ENCODE results near the gene PKP4.
"Not testable (repeated sequence)": the region's sequence is repeated elsewhere in the genome, so short reads cannot be mapped to it uniquely, and the experiment has no call there.

The PKP4 gene

DNA sequence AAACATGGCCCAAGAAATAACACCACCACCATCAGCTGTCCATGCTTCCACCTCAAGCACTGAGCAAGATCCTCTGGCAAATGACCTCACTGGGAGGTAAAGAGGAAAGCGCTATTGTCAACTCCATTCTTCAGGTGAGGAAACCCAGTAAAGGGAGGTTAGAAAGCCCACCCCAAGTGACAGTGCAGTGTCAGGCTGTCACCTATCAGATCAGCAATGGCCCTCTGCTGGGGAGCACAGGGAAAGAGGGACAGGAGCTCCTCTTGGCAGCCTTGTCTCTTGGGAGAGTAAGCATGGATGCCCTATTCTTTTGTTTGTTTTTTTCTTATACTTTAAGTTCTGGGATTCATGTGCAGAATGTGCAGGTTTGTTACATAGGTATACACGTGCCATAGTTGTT, 234.1 kb downstream of the PKP4 start:
- no peak for DNase-seq

DNA sequence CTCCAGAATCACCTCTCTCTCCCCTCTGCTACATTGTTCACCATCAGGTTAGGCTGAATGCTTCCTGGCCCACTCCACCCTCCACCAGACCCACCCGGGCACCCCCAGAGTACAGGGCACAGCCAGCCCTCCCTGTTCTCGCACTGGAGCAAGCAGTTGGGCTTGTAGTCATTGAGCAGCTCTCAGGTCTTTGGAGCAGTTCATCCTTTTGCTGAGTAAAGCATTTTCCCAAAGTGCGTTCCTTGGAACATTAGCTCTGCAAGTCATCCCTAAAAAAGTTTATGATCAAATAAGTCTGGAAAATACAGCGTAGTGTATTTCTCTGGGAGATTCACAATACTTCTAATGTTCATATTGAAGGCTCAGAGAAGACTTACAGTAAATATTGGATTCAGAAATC, 234.9 kb downstream of the PKP4 start:
- DNase-seq, result no peak

DNA sequence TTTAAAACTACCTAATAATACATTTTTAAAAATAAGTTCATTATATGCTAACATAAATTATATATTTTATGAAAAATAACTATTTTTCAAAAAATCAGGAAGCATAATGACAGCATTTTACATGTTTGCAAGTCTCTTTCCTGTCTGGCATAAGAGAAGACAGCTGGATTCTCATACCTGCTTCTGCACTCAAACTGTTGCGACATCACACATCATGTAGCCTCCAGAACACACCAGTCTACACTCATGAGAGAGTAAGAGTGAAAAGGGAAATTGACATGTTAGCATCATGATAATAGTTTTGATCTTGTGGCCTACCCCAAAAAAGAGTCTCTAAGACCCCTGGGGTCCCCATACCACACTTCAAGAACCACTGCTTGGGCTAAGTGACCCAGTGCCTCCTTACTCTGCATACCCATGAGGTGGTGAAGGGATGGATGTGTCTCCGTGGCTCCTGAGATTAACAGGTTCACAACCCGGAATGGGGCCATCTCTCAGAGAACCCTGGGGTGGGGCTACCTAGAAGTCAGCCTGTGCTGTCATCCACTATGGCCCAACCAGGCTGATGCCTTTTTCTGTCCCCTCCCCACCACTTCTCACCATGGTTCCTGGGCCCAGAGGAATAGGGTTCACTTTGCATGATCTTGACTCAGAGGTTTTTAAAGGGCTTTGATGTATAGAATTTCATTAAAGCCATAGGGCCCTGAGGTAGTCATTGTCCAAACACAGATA, 235.8 kb downstream of the PKP4 start:
- DNase-seq, result no peak

DNA sequence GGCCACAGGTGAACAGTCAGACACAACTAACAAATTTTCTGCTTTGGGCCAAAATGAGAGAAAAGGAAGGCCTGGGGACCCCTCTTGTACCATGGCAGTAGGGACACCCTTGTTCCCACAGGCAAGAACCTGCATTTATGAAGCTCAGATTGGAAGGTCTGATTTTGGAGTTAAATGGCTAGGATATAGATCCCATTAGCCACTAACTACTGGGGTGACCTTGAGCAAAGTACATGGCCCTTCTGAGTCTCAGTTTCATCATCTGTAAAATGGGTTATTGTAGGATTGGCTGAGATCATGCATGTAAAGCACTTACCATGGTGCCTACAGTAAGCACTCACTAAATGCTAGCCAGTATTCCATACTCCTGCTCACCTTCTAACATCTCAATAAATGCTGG, 236.7 kb downstream of the PKP4 start:
- DNase-seq, result no peak

GRCh38 chr2:158695305-158695704, 238.6 kb downstream of the PKP4 start:
- DNase-seq, result no peak

DNA sequence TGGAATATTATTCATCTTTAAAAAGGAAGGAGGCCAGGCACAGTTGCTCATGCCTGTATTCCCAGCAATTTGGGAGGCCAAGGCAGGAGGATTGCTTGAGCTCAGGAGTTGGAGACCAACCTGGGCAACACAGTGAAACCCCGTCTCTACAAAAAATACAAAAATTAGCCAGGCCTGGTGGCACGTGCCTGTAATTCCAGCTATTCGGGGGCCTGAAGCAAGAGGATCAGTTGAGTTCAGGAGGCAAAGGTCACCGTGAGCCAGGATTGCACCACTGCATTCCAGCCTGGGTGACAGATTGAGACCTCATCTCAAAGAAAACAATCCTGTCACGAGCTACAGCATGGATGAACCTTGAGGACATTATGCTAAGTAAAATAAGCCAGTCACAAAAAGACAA, 239.0 kb downstream of the PKP4 start:
- not testable (repeated sequence) for DNase-seq

DNA sequence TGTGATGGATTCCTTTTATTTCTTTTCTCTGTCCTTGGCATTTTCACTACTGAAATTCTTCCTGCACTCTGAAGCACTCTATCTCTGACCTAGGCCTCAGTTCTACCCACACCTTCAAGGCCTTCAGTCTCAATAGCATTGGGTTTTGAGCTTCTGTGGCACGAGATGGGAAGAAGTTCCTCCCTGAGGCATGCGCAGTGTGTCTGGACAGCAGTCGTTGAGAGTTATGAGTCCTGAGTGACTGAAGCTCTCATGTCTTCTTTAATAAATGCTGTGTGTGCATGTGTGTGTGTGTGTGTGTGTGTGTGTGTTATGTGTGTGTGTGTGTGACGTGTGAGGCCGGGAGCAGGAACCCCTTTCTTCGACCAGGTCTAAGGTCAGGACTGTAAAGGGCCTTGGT, 242.6 kb downstream of the PKP4 start:
- no peak for DNase-seq

DNA sequence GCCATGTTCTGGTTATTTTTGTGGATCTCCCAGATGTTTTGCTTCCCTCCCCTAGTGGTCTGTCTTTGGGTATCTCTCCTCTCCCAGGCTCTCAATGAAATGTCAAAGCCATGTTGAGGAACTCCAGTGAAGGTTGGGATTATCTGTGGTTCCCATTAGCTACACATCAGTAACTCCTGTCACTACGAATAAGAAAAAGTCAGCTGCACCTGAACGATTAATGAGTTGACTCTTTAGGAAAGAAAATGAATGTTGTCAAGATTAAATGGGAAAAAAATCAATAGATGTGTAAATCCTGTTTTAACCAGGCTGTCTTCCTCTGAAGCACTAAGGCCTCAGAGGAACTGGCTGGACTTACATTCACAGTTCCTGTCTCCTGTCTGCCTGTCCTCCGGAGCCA, 244.3 kb downstream of the PKP4 start:
- no peak for DNase-seq

- DNase-seq, result no peak
Observed at GRCh38 chr2:158702740-158703139, 246.0 kb downstream of the PKP4 start.

DNA sequence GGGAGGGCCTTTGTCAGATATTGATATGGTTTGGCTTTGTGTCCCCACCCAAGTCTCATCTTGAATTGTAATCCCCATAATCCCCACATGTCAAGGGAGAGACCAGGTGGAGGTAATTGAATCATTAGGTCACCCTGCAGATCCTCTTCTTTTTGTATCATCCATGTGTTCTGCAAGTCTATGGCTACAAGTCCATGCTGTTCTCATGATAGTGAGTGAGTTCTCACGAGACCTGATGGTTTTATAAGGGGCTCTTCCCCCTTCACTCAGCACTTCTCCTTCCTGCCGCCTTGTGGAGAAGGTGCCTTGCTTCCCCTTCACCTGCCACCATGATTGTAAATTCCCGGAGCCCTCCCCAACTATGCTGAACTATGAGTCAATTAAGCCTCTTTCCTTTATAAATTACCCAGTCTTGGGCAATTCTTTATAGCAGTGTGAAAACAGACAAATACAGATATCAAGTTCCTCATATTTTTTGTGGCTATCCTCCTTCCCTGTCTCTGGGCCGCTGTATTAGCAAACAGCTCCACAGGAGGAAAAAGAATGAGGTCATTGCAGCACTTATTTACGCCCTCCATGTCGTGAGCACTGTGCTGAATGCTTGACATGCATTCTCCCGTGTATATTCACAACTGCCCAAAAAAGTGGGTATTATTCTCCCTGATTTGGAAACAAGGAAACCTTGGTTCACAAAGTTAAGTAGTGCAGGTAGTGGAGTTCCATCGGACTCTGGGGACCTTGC, 248.1 kb downstream of the PKP4 start:
- DNase-seq, result not testable (repeated sequence)

- no peak for DNase-seq
Observed at GRCh38 chr2:158712791-158713522, 256.2 kb downstream of the PKP4 start.

DNA sequence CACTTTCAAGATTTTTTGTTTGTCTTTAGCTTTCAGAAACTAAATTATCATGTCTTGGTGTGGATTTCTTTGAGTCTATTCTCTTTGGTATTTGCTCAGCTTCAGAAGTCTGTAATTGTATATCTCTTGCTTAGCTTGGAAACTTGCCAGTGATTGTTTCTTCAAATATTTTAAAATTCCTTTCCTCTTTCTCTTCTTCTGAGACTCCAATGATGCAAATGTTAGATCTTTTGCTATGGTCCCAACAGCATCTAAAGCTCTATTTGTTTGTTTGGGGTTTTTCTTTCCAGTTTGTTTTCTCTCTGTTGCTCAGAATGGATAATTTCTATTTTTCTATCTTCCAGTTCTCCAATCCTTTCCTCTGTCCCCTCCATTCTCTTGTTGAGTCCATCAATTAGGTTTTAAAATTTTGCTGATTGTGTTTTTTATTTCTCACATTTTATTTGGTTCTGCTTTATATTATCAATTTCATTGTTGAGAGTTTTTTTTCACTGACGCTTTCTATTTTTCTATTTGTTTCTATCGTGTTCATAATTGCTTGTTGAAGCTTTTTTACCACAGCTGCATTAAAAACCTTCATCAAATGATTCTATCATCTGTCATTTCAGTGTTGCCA, 256.9 kb downstream of the PKP4 start:
- no peak for DNase-seq

- DNase-seq, result no peak
Observed at GRCh38 chr2:158714420-158714819, 257.7 kb downstream of the PKP4 start.

- no peak for DNase-seq
Observed at GRCh38 chr2:158715357-158715756, 258.6 kb downstream of the PKP4 start.

GRCh38 chr2:158716121-158716791, 259.5 kb downstream of the PKP4 start:
- no peak for DNase-seq

DNA sequence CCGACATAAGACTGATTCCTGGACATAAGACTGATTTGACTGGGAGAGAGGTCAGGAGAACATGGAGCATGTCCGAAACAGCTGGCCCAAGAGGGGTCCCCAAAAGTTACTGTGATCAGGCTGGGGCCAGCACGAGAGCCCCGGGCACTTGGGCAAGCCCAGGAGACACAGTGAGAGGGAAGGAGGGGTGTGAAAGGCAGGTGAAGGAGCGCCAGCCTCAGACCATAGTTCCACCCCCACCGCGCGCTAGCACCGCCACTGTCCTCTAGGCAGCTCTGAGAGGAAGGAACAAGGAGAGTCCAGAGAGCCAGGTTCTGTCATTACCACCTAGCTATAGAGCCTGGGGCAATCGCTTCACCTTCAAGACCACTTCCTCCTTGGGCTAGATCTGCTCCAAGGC, 260.2 kb downstream of the PKP4 start:
- no peak for DNase-seq

DNA sequence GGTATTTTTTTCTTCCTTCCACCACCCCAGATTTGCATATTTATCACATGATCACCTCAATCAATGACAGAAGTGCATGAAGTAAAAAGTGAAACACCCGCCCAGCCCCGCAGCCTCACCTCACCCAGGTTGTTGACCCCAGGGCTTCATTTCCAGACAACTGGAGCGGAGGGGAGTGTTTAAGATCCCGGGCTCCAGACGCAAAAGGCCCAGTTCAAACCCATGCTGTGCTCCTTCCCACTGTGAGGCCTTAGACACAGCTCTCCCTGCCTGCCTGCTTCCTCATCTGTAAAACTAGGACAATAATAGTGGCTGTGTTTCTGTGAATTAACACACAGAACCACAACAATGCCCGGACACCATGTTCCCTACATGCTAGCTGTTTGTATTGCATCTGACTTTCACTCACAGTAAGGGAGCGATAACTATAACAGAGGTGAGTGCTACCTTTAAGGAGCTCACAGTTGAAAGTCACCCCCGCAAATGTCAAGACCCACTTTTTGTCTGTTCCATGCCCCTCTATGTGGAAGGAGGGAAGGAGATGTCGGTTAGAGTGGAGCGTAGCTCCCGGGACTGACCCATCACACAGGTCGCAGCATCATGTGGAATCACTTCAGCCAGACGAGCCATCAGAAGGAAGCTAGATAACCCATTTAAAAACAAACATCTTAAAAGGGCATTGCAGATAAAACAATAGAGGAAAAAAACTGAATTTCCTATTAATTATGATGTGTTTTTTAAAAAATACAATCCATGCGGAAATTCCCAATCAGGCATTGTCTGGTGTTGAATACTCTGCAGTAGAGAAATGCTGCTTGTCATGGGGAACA, 260.8 kb downstream of the PKP4 start:
- DNase-seq, result no peak

DNA sequence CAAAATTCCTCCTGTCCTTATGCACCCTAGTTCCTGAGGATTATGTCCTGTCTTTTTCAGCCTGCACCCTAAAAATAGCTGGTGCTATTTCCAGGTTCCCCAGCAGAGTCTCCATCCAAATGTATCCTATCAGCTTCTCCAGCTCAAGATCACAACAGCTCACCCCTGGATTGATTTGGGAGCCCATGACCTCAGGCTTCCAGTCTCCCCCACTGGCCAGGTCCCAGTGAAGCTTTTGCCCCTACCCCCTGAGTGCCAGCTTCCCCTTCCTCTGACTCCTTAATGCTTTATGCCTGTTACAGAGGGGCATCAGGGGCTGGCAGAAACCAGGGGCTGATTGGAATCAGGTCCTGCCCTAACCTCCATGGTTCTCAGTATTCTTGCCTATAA, 261.4 kb downstream of the PKP4 start:
- no peak for DNase-seq

GRCh38 chr2:158718851-158719250, 262.1 kb downstream of the PKP4 start:
- no peak for DNase-seq

DNA sequence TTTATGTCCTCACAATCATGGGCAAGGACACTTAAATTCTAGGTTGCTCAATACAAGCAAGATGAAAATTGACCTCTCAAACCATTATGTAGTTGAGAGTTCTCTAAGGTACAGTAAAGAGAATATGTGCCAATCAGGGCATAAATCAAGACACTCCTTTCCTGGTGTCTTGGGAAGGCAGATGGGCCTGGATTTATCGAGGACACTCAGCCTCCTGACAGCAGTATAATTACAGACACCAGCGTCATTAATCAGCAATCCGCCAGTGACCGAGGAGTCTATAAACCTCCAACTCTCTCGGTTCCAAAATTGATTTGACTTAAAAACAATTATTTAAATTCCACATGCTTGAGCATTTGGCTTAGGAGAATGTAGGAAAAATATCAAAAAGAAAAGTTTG, 262.7 kb downstream of the PKP4 start:
- no peak for DNase-seq

DNA sequence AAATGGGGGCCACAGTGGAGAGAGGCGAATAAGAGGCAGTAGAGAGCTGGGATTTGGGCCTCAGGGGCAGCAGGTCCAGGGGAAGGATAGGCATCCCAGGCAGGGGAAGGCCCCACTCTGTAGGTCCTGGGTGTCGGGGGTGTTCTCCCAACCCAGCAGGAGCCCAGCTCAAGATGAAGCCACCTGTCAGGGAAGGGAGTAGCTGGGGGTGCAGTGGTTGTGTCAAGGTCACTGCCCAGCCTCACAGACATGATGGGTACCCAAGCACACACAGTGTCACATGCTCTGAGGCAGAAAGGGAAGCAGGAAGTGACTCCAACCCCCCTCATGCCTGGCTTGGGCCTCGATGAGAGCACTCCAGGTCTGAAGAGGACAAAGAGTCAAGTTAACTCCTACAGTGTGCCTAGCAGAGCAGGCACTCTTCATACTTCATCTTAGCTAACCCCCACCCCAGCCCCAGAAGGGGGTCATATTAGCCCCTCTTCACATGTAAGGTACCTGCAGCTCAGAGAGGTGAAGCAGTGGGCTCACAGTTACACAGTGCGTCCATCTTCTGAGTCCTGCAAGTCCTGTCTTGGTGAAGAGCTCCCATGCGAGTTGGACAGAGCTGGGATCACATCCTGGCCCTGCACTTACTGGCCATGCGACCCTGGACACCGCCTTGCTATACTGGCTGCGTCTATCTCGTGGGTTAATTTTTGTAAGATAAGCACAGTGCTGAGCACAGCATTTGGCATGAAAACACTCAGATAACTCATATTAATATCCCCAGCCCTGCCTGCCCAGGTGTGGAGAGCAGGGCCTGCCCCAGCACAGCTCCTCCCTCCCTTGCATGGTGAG, 265.7 kb downstream of the PKP4 start:
- DNase-seq, result no peak

All from activated CD4-positive, alpha-beta T cell treated with anti-CD3 and anti-CD28 coated beads for 4 hours (primary cell).